Gastroesophageal sphincter (tissue), 3 donors: Measurements from ENCODE around the gene EMC10.

Experiments used
- EP300 ChIP-seq: sonication (generic); formaldehyde crosslinking; IDR thresholded peaks from one replicate; pipeline ENCODE4 v1.6.1; 2017; ENCODE audit warnings: antibody characterized with exemption, mild to moderate bottlenecking
- POLR2A ChIP-seq, 2 donors: fragments of 450-650 bp; IDR thresholded peaks; one replicate each; pipeline ENCODE4 v1.6.1; 2017; ENCODE audit warnings: antibody characterized with exemption in 2 of 2, mild to moderate bottlenecking in 2 of 2, moderate library complexity in 1 of 2
- POLR2AphosphoS5 ChIP-seq: sonication (generic); formaldehyde crosslinking; IDR thresholded peaks from one replicate; pipeline ENCODE4 v1.6.1; 2017; ENCODE audit warnings: antibody characterized with exemption
- TF ChIP-seq, protein P1 (sequence below), 4 experiments: fragments of 200-600 bp in 2 of 4; fragments of 450-650 bp in 2 of 4; sonication (generic) in 1 of 4; IDR thresholded peaks; one replicate each; pipeline ENCODE4 v1.5.1; 2017 to 2019; ENCODE audit warnings: antibody characterized with exemption in 4 of 4, mild to moderate bottlenecking in 2 of 4, moderate library complexity in 2 of 4

DNA sequence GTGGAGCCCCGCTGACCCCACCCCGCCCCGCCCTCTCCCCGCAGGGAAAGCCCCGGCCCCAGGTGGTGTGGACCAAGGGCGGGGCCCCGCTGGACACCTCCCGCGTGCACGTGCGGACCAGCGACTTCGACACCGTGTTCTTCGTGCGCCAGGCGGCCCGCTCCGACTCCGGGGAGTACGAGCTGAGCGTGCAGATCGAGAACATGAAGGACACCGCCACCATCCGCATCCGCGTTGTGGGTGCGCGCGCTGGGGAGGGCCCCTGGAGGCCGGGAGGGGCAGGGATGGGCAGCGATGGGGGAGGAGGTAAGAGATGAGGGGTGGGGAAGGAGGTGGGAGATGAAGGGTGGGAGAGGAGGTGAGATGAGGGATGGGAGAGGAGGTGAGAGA, 17.2 kb upstream of the EMC10 start:
- TF ChIP-seq, protein P1, sequence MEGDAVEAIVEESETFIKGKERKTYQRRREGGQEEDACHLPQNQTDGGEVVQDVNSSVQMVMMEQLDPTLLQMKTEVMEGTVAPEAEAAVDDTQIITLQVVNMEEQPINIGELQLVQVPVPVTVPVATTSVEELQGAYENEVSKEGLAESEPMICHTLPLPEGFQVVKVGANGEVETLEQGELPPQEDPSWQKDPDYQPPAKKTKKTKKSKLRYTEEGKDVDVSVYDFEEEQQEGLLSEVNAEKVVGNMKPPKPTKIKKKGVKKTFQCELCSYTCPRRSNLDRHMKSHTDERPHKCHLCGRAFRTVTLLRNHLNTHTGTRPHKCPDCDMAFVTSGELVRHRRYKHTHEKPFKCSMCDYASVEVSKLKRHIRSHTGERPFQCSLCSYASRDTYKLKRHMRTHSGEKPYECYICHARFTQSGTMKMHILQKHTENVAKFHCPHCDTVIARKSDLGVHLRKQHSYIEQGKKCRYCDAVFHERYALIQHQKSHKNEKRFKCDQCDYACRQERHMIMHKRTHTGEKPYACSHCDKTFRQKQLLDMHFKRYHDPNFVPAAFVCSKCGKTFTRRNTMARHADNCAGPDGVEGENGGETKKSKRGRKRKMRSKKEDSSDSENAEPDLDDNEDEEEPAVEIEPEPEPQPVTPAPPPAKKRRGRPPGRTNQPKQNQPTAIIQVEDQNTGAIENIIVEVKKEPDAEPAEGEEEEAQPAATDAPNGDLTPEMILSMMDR (IDR thresholded peaks at IDR 0.05): no peak
- no peak for TF ChIP-seq POLR2AphosphoS5
- TF ChIP-seq POLR2A (IDR thresholded peaks at IDR 0.05): no peak
- no peak for TF ChIP-seq EP300
